GM13977 (cell line): ENCODE results near the gene ADARB1.

Experiments used
- DNase-seq: peaks from one replicate; pipeline ENCODE4 v3.0.0; 2012; ENCODE audit warnings: low spot score
- in situ Hi-C: fragments of 300-500 bp; cut with MboI; formaldehyde crosslinking; loops from one replicate; pipeline ENCODE4 v1.12.0; 2022; ENCODE audit warnings: low sequenced_read_pairs, low pct_unique_long_range_greater_than_20kb, mixed read lengths, inconsistent platforms; ENCODE audit not compliant: unreplicated experiment
- TF ChIP-seq, protein P1 (sequence below): IDR thresholded peaks from 2 replicates; pipeline ENCODE4 v1.5.1; 2012; ENCODE audit warnings: mild to moderate bottlenecking, control low read depth; ENCODE audit not compliant: insufficient read depth; ENCODE audit errors: extremely low read depth, missing control alignments

ADARB1 gene

DNA sequence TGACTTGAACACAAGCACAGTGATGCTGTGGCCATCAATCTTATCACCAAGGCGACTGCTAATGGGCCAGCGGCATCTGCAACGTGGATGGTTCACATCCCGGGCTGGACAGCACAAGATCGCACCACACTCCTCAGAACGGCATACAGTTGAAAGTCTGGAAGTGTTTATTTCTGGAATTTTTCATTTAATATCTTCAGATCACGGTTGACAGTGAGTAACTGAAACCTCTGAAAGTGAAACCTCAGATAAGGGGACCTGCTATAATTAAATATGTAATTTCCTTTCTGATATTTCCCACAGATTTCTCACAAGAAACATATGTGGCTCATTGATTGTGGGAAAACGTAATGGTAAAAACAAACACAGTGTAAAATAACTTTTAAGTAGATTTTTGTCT, 129.6 kb downstream of the ADARB1 start:
- in situ Hi-C loops = no loop called here
- TF ChIP-seq, protein P1, sequence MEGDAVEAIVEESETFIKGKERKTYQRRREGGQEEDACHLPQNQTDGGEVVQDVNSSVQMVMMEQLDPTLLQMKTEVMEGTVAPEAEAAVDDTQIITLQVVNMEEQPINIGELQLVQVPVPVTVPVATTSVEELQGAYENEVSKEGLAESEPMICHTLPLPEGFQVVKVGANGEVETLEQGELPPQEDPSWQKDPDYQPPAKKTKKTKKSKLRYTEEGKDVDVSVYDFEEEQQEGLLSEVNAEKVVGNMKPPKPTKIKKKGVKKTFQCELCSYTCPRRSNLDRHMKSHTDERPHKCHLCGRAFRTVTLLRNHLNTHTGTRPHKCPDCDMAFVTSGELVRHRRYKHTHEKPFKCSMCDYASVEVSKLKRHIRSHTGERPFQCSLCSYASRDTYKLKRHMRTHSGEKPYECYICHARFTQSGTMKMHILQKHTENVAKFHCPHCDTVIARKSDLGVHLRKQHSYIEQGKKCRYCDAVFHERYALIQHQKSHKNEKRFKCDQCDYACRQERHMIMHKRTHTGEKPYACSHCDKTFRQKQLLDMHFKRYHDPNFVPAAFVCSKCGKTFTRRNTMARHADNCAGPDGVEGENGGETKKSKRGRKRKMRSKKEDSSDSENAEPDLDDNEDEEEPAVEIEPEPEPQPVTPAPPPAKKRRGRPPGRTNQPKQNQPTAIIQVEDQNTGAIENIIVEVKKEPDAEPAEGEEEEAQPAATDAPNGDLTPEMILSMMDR = no peak
- DNase-seq = no peak

DNA sequence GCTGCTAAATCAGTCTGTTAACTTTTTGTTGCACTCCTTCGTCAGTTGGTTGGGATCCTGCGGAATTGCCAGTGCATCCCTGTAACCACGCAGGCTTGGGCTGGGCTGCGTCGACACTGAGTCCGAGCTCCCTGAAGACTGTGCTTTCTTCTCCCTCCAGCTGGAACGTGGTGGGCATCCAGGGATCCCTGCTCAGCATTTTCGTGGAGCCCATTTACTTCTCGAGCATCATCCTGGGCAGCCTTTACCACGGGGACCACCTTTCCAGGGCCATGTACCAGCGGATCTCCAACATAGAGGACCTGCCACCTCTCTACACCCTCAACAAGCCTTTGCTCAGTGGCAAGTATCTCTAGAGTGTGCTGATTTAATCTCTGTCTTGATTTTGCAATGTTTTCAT, 130.0 kb downstream of the ADARB1 start:
- TF ChIP-seq, protein P1 = no peak
- in situ Hi-C loops = no loop called here
- no peak for DNase-seq

DNA sequence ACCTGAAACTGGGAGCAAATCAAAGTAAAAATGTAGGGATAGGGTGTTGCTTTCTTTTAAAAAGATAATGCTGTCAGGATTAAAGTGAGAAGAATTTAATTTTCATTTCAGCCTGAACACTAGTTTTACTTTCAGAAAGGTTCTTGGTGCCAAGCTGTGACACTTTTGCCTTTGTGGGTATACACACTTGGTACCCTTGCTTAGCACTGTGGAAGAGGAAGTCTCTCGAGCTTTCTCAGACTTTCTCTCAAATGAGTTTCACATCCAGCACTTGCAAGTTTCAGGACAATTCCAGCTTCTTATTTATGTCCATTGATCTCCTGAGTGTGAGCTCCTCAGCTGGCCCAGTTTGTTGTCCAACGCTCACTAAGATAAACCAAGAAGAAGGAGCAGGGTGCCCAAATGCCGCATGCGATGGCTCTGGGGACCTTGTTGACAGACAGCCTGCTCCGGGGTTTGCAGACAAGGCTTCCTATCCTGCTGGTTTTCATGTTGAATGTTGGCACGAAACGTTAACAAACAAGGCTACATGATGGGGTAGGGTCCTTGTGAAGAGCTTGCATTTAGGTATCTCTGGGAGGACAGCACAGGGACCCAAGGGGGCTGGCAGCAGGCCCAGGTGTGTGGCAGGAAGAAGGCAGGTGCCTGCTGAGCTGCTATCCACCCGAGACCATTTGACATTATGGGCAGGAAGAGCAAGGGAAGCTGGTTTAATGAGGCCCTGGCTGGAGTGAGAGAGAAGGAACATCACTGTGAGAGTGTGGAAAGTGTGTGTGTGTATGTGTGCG, 133.7 kb downstream of the ADARB1 start:
- TF ChIP-seq, protein P1 = no peak
- in situ Hi-C loops = no loop called here
- no peak for DNase-seq

DNA sequence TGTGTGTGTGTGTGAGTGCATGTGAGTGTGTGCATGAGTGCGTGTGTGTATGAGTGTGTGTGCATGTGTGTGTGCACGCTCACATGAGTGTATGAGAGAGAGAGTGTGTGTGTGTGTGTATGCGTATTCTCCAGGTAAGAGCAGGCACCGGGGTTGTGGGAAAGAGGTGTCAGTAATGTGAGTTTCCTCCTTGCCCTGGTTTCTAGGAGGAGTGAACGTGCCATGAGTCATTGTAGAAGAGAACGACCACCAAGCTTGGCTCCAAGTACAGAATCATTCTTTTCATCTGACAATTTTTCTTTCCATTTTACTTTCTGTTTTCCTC, 134.2 kb downstream of the ADARB1 start:
- TF ChIP-seq, protein P1 = no peak
- in situ Hi-C loops = no loop called here
- DNase-seq = no peak

DNA sequence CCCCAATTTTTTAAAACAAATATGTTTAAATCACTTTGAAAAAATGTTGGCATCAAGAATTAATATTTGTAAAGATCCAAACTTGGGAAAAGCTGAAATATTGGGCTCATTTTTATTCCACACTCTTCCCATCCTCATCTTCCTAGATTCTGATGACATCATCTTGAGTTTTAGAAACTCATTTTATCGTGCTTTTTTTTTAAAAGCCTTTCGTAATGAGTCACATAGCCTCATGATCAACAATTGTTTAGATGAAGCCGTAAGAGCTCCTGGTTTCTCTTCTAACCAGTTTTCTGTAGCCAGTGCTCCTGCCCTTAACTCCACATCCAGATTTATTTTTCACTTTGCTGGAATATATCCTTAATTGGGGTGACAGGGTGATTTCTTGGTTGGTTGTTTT, 134.7 kb downstream of the ADARB1 start:
- in situ Hi-C loops = no loop called here
- DNase-seq = peak; percentile 45
- TF ChIP-seq, protein P1 = no peak

DNA sequence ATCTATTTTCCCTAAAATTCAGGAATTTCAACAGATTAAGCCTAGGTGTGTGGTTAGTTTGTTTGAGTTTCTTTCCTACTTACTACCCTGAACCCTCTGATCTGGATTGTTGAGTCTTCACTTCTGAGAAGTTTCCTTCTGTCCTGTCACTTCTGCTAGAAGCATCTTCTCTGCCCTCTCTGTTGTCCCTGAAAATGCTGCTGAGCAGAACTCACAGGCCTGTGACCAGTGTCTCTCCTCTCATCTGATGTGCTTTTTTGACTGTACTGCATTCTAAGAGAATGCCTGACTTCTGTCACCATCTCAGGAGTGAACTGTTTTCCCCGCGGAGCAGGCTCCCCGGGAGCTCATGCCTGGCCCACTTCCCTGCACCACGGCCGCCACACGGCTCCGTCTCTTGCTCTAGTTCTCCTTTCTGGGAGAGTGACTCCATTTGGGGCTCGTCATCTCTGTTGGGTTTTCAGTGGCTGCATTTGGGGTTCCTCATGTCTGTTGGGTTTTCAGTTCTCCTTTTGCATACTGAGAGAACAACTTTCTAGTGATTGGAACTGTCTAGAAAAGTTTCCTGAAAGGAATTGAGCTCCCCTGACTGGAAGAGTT, 135.4 kb downstream of the ADARB1 start:
- TF ChIP-seq, protein P1 = no peak
- in situ Hi-C loops = no loop called here
- DNase-seq = peak; percentile 64
